ENCODE measurements around the gene ZDHHC8. TPM values are rescaled to one million over a fixed set of nuclear protein-coding genes. Genes with fewer than 3 reads are reported as not detected.
A peak's percentile ranks its signal among the peaks of the same experiment; 100 is the strongest.

The ZDHHC8 gene
- total RNA-seq, 6 experiments from 2014 or later = 91.8 to 119 (median 99.1) TPM

DNA sequence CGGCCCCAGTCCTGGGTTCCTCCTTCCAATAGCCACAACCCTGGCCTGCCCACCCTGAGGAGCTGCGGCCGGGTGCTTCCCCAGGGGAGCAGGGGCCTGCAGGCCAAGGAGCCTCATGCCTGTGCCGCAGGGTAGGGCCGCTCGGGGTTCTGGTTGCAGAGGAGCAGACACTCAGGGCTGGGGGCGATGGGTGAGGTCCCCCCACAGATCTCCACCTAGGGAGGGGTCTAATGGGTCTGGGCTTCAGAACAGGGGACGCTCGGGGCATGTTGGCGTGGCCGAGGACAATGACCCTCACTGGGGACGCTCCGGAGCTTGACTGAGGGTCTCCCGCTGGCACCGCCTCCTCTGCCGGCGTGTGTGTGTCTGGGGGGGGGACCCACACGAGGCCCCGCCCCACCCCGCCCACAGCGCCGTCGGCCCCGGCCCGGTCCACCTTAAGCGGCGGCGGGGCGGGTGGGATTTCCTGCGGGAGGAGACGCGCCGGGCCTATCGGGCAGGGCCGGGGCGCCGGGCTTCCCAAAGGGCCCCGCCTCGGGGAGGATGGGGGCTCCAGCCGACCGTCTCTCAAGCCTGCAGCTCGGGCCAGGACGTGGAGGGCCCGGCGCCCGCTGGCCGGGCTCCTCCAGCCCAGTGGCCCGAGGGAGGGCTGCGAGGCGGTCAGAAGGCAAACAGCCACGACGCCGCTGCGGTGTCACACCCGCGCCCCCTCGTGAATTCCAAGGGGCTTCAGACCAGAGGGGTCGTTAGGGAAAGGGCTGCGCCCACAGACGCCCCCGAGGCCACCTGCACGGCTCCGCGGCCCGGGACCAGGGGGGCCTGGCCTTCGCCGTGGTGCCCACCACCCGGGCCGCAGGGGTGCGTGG is 640 bp upstream of the ZDHHC8 start:
- Mint-ChIP-seq H3K4me3 (peak overlapping the region; percentile 55; the same call in 1 of the 2 replicates), H3K4me1 (ENCODE audit: low read depth) (peaks cover 19% of the 10 kb centered on the region), H3K9me3 (no peaks in the 10 kb centered on the region), H3K27me3 (ENCODE audit: insufficient read depth) (peaks cover 2% of the 10 kb centered on the region), H3K27ac (no peak overlapping the region; the same call in 1 of the 2 replicates), H3K36me3 (ENCODE audit: low read depth) (peaks cover 5% of the 10 kb centered on the region; the same call in 1 of the 2 replicates)
- peak; percentile 42 for DNase-seq
- TF ChIP-seq, protein P1, sequence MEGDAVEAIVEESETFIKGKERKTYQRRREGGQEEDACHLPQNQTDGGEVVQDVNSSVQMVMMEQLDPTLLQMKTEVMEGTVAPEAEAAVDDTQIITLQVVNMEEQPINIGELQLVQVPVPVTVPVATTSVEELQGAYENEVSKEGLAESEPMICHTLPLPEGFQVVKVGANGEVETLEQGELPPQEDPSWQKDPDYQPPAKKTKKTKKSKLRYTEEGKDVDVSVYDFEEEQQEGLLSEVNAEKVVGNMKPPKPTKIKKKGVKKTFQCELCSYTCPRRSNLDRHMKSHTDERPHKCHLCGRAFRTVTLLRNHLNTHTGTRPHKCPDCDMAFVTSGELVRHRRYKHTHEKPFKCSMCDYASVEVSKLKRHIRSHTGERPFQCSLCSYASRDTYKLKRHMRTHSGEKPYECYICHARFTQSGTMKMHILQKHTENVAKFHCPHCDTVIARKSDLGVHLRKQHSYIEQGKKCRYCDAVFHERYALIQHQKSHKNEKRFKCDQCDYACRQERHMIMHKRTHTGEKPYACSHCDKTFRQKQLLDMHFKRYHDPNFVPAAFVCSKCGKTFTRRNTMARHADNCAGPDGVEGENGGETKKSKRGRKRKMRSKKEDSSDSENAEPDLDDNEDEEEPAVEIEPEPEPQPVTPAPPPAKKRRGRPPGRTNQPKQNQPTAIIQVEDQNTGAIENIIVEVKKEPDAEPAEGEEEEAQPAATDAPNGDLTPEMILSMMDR (IDR thresholded peaks at IDR 0.05) = no peak

DNA sequence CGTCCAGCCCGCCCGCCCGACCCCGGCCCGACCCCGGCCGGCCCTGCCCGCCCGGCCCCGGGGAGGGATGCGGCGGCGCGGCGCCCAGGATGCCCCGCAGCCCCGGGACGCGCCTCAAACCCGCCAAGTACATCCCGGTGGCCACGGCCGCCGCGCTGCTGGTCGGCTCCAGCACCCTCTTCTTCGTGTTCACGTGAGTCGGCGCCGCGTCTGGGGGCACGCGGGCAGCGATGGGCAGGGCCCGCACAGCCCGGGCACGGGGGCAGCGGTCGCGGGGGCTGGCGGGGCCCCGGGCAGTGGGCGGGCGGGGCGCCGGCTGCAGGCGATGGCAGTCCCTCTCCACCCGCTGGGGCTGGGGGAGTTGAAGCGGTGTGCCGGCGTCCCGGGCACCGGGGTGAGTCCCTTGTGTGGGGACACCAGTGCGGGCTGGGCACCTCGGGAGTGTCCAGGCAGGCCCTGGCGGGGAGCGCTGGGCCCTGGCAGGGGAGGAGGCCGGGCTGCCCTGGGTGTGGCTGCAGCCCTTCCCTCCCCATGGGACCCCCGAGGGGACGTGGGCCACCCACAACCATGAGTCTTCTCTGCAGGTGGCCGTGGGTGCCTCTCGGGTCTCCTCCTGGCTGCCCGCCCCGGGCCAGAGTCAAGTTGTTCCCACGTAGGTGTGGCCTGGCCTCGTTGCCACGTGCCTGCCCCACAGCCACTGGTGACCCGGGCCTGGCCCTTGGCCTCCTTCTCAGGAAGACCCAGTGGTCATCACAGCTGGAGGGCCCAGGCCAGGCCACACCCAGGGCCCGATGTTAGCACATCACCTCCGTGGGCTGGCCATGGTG is 468 bp downstream of the ZDHHC8 start:
- H3K36me3 Mint-ChIP-seq (ENCODE audit: low read depth) = peaks cover 5% of the 10 kb centered on the region; the same call in 1 of the 2 replicates
- peaks cover 19% of the 10 kb centered on the region for H3K4me1 Mint-ChIP-seq (ENCODE audit: low read depth)
- peak overlapping the region; percentile 84 for H3K4me3 Mint-ChIP-seq
- no peak for DNase-seq
- no peaks in the 10 kb centered on the region for H3K9me3 Mint-ChIP-seq
- H3K27me3 Mint-ChIP-seq (ENCODE audit: insufficient read depth) = peaks cover 2% of the 10 kb centered on the region
- TF ChIP-seq, protein P1 (IDR thresholded peaks at IDR 0.05) = no peak
- peak overlapping the region; percentile 56 for H3K27ac Mint-ChIP-seq

DNA sequence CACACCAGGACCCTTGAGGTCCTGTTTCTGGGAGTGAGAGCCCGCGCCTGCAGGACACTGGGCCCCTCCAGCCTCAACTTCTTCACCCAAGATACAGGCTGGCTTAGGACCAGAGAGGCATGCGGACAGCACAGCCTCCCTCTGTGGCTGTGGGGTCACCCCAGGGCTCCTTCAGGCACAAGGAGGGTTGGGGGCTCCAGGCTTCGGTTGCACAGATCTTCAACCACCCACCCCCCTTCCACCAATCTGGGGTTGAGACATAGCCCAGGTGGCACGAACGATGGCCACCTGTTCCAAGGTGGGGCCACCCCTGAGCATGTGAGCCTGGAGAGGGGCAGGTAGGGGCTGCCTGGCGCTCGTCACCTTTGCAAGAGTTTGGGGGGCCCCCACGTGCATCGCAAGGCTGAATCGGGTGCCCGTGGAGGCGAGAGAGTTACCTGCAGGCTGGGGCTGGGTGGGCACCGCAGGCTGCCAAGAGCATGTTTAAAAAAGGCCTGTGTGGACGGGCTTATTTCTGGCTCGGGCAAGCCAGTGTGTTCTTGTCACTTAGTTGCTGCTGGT is 1.2 kb downstream of the ZDHHC8 start:
- no peaks in the 10 kb centered on the region for H3K36me3 Mint-ChIP-seq (ENCODE audit: low read depth)
- peaks cover 2% of the 10 kb centered on the region for H3K27me3 Mint-ChIP-seq (ENCODE audit: insufficient read depth)
- H3K9me3 Mint-ChIP-seq = no peaks in the 10 kb centered on the region
- peaks cover 23% of the 10 kb centered on the region for H3K4me1 Mint-ChIP-seq (ENCODE audit: low read depth)
- TF ChIP-seq, protein P1 (IDR thresholded peaks at IDR 0.05) = no peak
- H3K27ac Mint-ChIP-seq = peak overlapping the region; percentile 56
- H3K4me3 Mint-ChIP-seq = peak overlapping the region; percentile 84
- DNase-seq = no peak

DNA sequence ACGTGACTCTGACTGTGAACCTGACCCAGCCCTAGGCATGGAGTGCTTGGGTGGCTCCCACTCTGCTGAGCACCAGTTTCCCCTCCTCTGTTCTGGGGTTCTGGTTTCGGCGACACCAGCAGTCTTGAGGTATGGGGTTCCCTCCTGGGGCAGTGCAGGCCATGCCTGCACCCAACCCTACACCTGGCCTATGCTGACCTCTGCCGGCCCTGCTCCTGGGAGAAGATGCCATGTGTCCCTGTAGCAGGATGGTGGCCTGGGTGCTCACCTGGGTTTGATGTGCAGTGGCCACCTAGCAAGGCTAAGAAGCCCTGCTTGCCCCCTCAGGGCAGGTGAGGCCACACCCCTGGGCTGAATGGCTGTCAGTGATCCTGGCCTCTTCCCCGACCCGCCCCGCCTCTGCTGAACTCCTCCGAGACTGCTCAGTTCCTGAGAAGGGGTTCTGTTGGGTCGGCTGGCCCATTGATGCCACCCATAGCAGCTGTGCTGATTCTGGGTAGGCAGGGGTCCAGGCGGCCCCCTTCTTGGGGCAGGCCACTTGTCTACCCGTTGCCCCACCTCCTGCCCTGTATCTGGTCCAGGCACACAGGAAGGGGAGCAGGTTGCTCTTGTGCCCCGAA is 2.4 kb downstream of the ZDHHC8 start:
- Mint-ChIP-seq H3K36me3 (ENCODE audit: low read depth) (no peaks in the 10 kb centered on the region), H3K9me3 (no peaks in the 10 kb centered on the region), H3K27me3 (ENCODE audit: insufficient read depth) (peaks cover 2% of the 10 kb centered on the region), H3K4me3 (peak overlapping the region; percentile 84), H3K27ac (peak overlapping the region; percentile 56; the same call in 1 of the 2 replicates), H3K4me1 (ENCODE audit: low read depth) (peaks cover 21% of the 10 kb centered on the region)
- TF ChIP-seq, protein P1 (IDR thresholded peaks at IDR 0.05) = no peak
- DNase-seq = no peak

DNA sequence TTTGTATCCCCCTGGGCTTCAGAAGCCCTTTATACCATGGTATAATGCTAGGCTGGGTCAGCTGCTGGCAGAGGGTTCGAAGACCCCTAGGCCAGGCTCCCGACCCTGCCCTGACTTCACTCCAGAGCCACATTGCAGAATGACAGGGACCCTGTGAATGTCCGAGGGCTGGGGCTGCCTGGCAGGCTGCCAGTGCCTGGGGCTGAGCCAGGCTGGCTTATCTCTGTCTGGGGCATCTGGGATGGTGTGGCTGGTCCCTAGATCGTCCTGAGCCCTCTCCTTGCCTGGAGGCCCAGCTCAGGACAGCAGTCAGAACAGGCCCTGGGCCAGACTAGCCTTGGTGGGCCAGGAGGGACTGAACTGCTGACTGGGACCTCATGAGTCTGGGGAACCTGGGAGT is 3.7 kb downstream of the ZDHHC8 start:
- peaks cover 18% of the 10 kb centered on the region for H3K4me1 Mint-ChIP-seq (ENCODE audit: low read depth)
- no peaks in the 10 kb centered on the region for H3K9me3 Mint-ChIP-seq
- no peak overlapping the region for H3K4me3 Mint-ChIP-seq
- TF ChIP-seq, protein P1 (IDR thresholded peaks at IDR 0.05) = no peak
- 0 out of 2 replicates have a peak, but pooled peaks cover 3% of the 10 kb centered on the region for H3K36me3 Mint-ChIP-seq (ENCODE audit: low read depth)
- no peak overlapping the region for H3K27ac Mint-ChIP-seq
- DNase-seq = no peak
- peaks cover 2% of the 10 kb centered on the region; the same call in 1 of the 2 replicates for H3K27me3 Mint-ChIP-seq (ENCODE audit: insufficient read depth)

Data from HFFc6 (cell line).